H9 (cell line): ENCODE measurements around the gene CCDC194. TPM values are rescaled to one million over a fixed set of nuclear protein-coding genes. Genes with fewer than 3 reads are reported as not detected.
A peak's percentile ranks its signal among the peaks of the same experiment; 100 is the strongest.

Experiments
- DNase-seq: peaks from one replicate; pipeline ENCODE4 v3.0.0-alpha.2; 2017
- H2AFZ ChIP-seq: one replicate; pipeline ENCODE4 v1.6.1; 2013; ENCODE audit warnings: mild to moderate bottlenecking, low read length, control low read depth, moderate library complexity
- H2AK5ac ChIP-seq: 2 replicates; pipeline ENCODE4 v1.6.1; 2013; ENCODE audit warnings: low read length, control low read depth, mixed read lengths; ENCODE audit not compliant: insufficient read length
- H2BK120ac ChIP-seq: one replicate; pipeline ENCODE4 v1.6.1; 2013; ENCODE audit warnings: low read depth, mild to moderate bottlenecking, low read length, control low read depth, inconsistent platforms; ENCODE audit not compliant: poor library complexity, severe bottlenecking
- H2BK12ac ChIP-seq: 2 replicates; pipeline ENCODE4 v1.6.1; 2013; ENCODE audit warnings: low read length, control low read depth, mixed read lengths, low read depth; ENCODE audit not compliant: insufficient read length
- H2BK15ac ChIP-seq: 2 replicates; pipeline ENCODE4 v1.6.1; 2013; ENCODE audit warnings: low read depth, low read length, control low read depth
- H2BK20ac ChIP-seq: one replicate; pipeline ENCODE4 v1.6.1; 2013; ENCODE audit warnings: low read depth, mild to moderate bottlenecking, low read length, control low read depth, inconsistent platforms; ENCODE audit not compliant: poor library complexity, severe bottlenecking
- H2BK5ac ChIP-seq: 2 replicates; pipeline ENCODE4 v1.6.1; 2013; ENCODE audit warnings: low read length, control low read depth, mixed read lengths; ENCODE audit not compliant: insufficient read length
- H3K14ac ChIP-seq: 2 replicates; pipeline ENCODE4 v1.6.1; 2013; ENCODE audit warnings: low read length, control low read depth; ENCODE audit not compliant: insufficient read depth
- H3K18ac ChIP-seq: 2 replicates; pipeline ENCODE4 v1.6.1; 2013; ENCODE audit warnings: low read depth, mild to moderate bottlenecking, mixed read lengths, low read length, control low read depth; ENCODE audit not compliant: insufficient read length
- H3K23ac ChIP-seq: 2 replicates; pipeline ENCODE4 v1.6.1; 2013; ENCODE audit warnings: low read length, control low read depth, mixed read lengths, low read depth; ENCODE audit not compliant: insufficient read length
- H3K23me2 ChIP-seq: 2 replicates; pipeline ENCODE4 v1.6.1; 2013; ENCODE audit warnings: low read depth, mild to moderate bottlenecking, mixed read lengths, low read length, control low read depth; ENCODE audit not compliant: insufficient read length, poor library complexity, severe bottlenecking
- H3K27ac ChIP-seq: 2 replicates; pipeline ENCODE4 v1.5.1; 2013; ENCODE audit warnings: low read length, control low read depth, mixed read lengths, low read depth; ENCODE audit not compliant: insufficient read length
- H3K27me3 ChIP-seq: 2 replicates; pipeline ENCODE4 v1.6.1; 2013; ENCODE audit warnings: low read length, control low read depth, inconsistent platforms; ENCODE audit not compliant: insufficient read depth
- H3K4ac ChIP-seq: 2 replicates; pipeline ENCODE4 v1.6.1; 2013; ENCODE audit warnings: low read depth, mild to moderate bottlenecking, control low read depth, inconsistent platforms, low read length, moderate library complexity
- H3K4me1 ChIP-seq: 2 replicates; pipeline ENCODE4 v1.6.1; 2013; ENCODE audit warnings: low read length, control low read depth, inconsistent platforms; ENCODE audit not compliant: insufficient read depth
- H3K4me2 ChIP-seq: 2 replicates; pipeline ENCODE4 v1.6.1; 2013; ENCODE audit warnings: low read length, control low read depth, mixed read lengths; ENCODE audit not compliant: insufficient read length, insufficient read depth
- H3K56ac ChIP-seq: 2 replicates; pipeline ENCODE4 v1.6.1; 2013; ENCODE audit warnings: low read depth, mild to moderate bottlenecking, mixed read lengths, low read length, control low read depth; ENCODE audit not compliant: insufficient read length
- H3K79me1 ChIP-seq: 2 replicates; pipeline ENCODE4 v1.6.1; 2013; ENCODE audit warnings: low read depth, mild to moderate bottlenecking, moderate library complexity, low read length, control low read depth, inconsistent platforms; ENCODE audit not compliant: insufficient read depth, poor library complexity, severe bottlenecking
- H3K79me2 ChIP-seq: 2 replicates; pipeline ENCODE4 v1.6.1; 2013; ENCODE audit warnings: low read length, control low read depth, inconsistent platforms; ENCODE audit not compliant: insufficient read depth
- H3K9ac ChIP-seq: 2 replicates; pipeline ENCODE4 v1.6.1; 2013; ENCODE audit warnings: low read length, control low read depth, mixed read lengths; ENCODE audit not compliant: insufficient read length; ENCODE audit errors: extremely low read depth
- H3K9me3 ChIP-seq: one replicate; pipeline ENCODE4 v1.6.1; 2013; ENCODE audit warnings: low read depth, low read length, inconsistent platforms; ENCODE audit not compliant: control insufficient read depth
- H3T11ph ChIP-seq: one replicate; pipeline ENCODE4 v1.6.1; 2013; ENCODE audit warnings: mild to moderate bottlenecking, low read length, control low read depth, inconsistent platforms
- H4K20me1 ChIP-seq: one replicate; pipeline ENCODE4 v1.6.1; 2013; ENCODE audit not compliant: control insufficient read depth, insufficient read length, insufficient read depth
- H4K5ac ChIP-seq: 2 replicates; pipeline ENCODE4 v1.6.1; 2013; ENCODE audit warnings: low read depth, mild to moderate bottlenecking, mixed read lengths, low read length, control low read depth; ENCODE audit not compliant: insufficient read length
- H4K8ac ChIP-seq: replicated peaks from 2 replicates; pipeline ENCODE4 v1.6.1; 2013; ENCODE audit warnings: low read length, control low read depth, mixed read lengths, low read depth; ENCODE audit not compliant: insufficient read length
- H4K91ac ChIP-seq: 2 replicates; pipeline ENCODE4 v1.6.1; 2013; ENCODE audit warnings: low read depth, mild to moderate bottlenecking, moderate library complexity, mixed read lengths, low read length, control low read depth; ENCODE audit not compliant: insufficient read length
- H3K27ac Mint-ChIP-seq, 3 experiments: 2 replicates in 2 of 3; 3 replicates in 1 of 3; pipeline ENCODE4 v1.8.0; 2020 to 2021; ENCODE audit warnings: mixed read lengths in 3 of 3, mild to moderate bottlenecking in 1 of 3, moderate library complexity in 1 of 3
- H3K27me3 Mint-ChIP-seq: 2 replicates; pipeline ENCODE4 v1.8.0; 2021; ENCODE audit warnings: low read depth, mild to moderate bottlenecking, moderate library complexity, mixed read lengths
- H3K36me3 Mint-ChIP-seq, 3 experiments: 2 replicates in 2 of 3; 3 replicates in 1 of 3; pipeline ENCODE4 v1.8.0; 2020 to 2021; ENCODE audit warnings: low read depth in 3 of 3, mixed read lengths in 3 of 3; ENCODE audit not compliant: insufficient read depth in 1 of 3
- H3K4me1 Mint-ChIP-seq, 2 experiments: 2 replicates each; pipeline ENCODE4 v1.8.0; 2020; ENCODE audit warnings: mixed read lengths in 2 of 2
- H3K4me3 Mint-ChIP-seq, 2 experiments: 2 replicates in 1 of 2; 3 replicates in 1 of 2; pipeline ENCODE4 v1.8.0; 2020 to 2021; ENCODE audit warnings: mild to moderate bottlenecking in 2 of 2, mixed read lengths in 2 of 2, moderate library complexity in 1 of 2
- H3K9me3 Mint-ChIP-seq, 2 experiments: 2 replicates in 1 of 2; 3 replicates in 1 of 2; pipeline ENCODE4 v1.8.0; 2020; ENCODE audit warnings: mild to moderate bottlenecking in 2 of 2, mixed read lengths in 2 of 2, moderate library complexity in 1 of 2
- WGBS: extraction: QIAGEN DNeasy Blood & Tissue Kit; methylation state at CpG from one replicate; pipeline ENCODE4 v1.1.7; 2013; ENCODE audit warnings: missing lambda C conversion rate, low lambda C conversion rate, mixed read lengths; ENCODE audit not compliant: insufficient read length; ENCODE audit errors: extremely low coverage; 5-methylcytosine and 5-hydroxymethylcytosine counted together
- total RNA-seq: library from RNA; stranded (reverse); gene quantifications from 2 replicates; pipeline ENCODE4 v1.2.1, GENCODE V29; 2021
- TF ChIP-seq, protein P1 (sequence below): fragments of 200-600 bp; sonication (generic); conservative IDR thresholded peaks from 3 replicates; pipeline ENCODE4 v1.8.0; 2021; ENCODE audit warnings: antibody characterized with exemption, mild to moderate bottlenecking

Gene CCDC194
- total RNA-seq, 1 experiment from 2014 or later: 0.68 TPM

DNA sequence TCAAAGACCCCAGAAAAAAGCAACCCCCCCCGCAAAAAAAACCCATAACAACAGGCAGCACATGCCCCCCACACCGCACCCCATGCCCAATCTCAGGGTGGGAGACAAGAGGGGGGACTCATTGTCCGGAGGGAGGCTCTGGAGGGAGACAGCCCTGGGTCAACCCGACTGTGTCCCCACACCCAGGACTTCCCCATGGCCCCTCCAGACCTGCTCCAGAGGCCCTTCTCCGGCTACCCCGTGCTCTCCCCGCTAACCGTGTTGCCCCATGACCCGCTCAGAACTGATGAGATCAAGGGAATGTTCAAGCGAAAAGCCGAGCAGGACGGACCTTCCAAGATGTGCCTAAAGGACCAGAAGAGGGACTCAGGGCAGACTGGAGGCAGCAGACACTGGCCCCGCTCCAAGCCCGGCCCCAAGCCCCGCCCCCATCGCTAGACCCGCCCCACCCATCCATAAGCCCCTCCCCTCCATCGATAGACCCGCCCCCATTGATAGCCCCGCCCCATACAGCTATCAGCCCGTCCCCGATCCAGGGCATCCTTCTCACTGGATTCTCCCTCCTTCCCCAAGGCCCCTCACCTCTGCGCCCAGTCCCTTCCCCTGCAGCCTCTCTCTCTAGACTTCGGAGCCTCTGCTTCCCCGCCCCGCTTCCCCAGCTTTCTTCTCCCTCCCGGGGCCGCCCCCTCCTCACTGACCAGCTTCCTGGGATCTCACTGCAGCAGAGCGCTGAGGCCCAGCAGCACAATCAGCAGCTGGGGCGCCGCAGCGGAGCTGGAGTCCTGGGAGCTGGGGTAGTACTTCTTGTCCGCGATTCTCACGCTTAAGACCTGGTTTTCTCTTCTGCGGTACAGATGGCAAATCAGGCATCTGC lies 9.2 kb upstream of the CCDC194 start:
- Histone ChIP-seq H3K27ac (no peak overlapping the region), H3K9me3 (no peaks in the 10 kb centered on the region), H3K14ac (no peak overlapping the region), H2AK5ac (no peak overlapping the region), H3K56ac (no peak overlapping the region), H3K79me1 (no peaks in the 10 kb centered on the region), H3K18ac (peak overlapping the region; percentile 77), H2BK12ac (no peak overlapping the region), H2AFZ (no peak overlapping the region), H3K9ac (peak overlapping the region; percentile 56), H2BK20ac (no peak overlapping the region), H3K23ac (no peak overlapping the region), H3K4me1 (peaks cover 7% of the 10 kb centered on the region; the same call in 1 of the 2 replicates), H4K5ac (no peak overlapping the region), H2BK5ac (no peak overlapping the region), H3T11ph (no peak overlapping the region), H3K79me2 (no peaks in the 10 kb centered on the region; the same call in 1 of the 2 replicates), H3K27me3 (no peaks in the 10 kb centered on the region), H3K23me2 (peaks cover 15% of the 10 kb centered on the region), H3K4me2 (peak overlapping the region; percentile 61), H4K91ac (no peak overlapping the region), H3K4ac (no peak overlapping the region), H4K20me1 (no peaks in the 10 kb centered on the region), H4K8ac (no peak overlapping the region), H2BK15ac (no peak overlapping the region), H2BK120ac (no peak overlapping the region)
- Mint-ChIP-seq H3K27ac (peak overlapping the region; percentile 74 to 97 (median 97); a peak in 5 of 7 replicates), H3K4me1 (peaks cover 31 to 39% of the 10 kb centered on the region in 2 experiments), H3K27me3 (no peaks in the 10 kb centered on the region), H3K36me3 (peaks cover 7 to 43% (median 17%) of the 10 kb centered on the region in 3 experiments; a peak in 6 of 7 replicates), H3K9me3 (no peaks in the 10 kb centered on the region), H3K4me3 (peak overlapping the region; percentile 69 to 94)
- TF ChIP-seq, protein P1, sequence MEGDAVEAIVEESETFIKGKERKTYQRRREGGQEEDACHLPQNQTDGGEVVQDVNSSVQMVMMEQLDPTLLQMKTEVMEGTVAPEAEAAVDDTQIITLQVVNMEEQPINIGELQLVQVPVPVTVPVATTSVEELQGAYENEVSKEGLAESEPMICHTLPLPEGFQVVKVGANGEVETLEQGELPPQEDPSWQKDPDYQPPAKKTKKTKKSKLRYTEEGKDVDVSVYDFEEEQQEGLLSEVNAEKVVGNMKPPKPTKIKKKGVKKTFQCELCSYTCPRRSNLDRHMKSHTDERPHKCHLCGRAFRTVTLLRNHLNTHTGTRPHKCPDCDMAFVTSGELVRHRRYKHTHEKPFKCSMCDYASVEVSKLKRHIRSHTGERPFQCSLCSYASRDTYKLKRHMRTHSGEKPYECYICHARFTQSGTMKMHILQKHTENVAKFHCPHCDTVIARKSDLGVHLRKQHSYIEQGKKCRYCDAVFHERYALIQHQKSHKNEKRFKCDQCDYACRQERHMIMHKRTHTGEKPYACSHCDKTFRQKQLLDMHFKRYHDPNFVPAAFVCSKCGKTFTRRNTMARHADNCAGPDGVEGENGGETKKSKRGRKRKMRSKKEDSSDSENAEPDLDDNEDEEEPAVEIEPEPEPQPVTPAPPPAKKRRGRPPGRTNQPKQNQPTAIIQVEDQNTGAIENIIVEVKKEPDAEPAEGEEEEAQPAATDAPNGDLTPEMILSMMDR: no peak
- peak; percentile 93 for DNase-seq
- no CpG with 5 or more reads among the region's 36 CpGs for WGBS
